OCI-LY7 (cell line): ENCODE measurements around the gene NGF. TPM values are rescaled to one million over a fixed set of nuclear protein-coding genes. Genes with fewer than 3 reads are reported as not detected.

ENCODE experiments used
- BruUV-seq: library from RNA; stranded (reverse); fragments of 400-500 nt; replicated peaks from 2 replicates; lab custom pipeline; 2021; lab: Mats Ljungman, UMichigan
- CTCF ChIA-PET: fragments of 300-600 bp; sonication (Branson Sonifier 250); formaldehyde crosslinking; loops from one replicate; lab custom pipeline; 2022; ENCODE audit warnings: antibody characterized with exemption; ENCODE audit not compliant: unreplicated experiment; lab: Charles Lee
- POLR2A ChIA-PET: fragments of 300-600 bp; sonication (Branson Sonifier 250); formaldehyde crosslinking; loops from one replicate; lab custom pipeline; 2022; ENCODE audit warnings: antibody characterized with exemption; lab: Charles Lee
- DNase-seq: peaks from one replicate; pipeline ENCODE4 v3.0.0-alpha.2; 2015; ENCODE audit warnings: low spot score
- H2AFZ ChIP-seq: fragments of 200-600 bp; sonication (generic), shearing (Covaris generic); 2 replicates; pipeline ENCODE4 v1.6.1; 2014; ENCODE audit warnings: mild to moderate bottlenecking, antibody characterized with exemption, low read length, moderate library complexity
- H3K27ac ChIP-seq: fragments of 200-600 bp; sonication (generic); 2 replicates; pipeline ENCODE4 v1.5.1; 2014; ENCODE audit warnings: mixed run types, low read depth, mild to moderate bottlenecking, moderate library complexity, low read length, inconsistent platforms; ENCODE audit not compliant: poor library complexity, severe bottlenecking
- H3K36me3 ChIP-seq: fragments of 200-600 bp; sonication (generic); 2 replicates; pipeline ENCODE4 v1.6.1; 2014; ENCODE audit warnings: mild to moderate bottlenecking, antibody characterized with exemption, low read length, moderate library complexity, mixed read lengths; ENCODE audit not compliant: insufficient read depth
- H3K4me1 ChIP-seq: fragments of 200-600 bp; sonication (generic); 2 replicates; pipeline ENCODE4 v1.5.1; 2014; ENCODE audit warnings: mild to moderate bottlenecking, low read length; ENCODE audit not compliant: insufficient read depth, poor library complexity, severe bottlenecking
- H3K4me2 ChIP-seq: fragments of 200-600 bp; sonication (generic); 2 replicates; pipeline ENCODE4 v1.6.1; 2014; ENCODE audit warnings: mild to moderate bottlenecking, low read length
- H3K4me3 ChIP-seq: fragments of 200-600 bp; sonication (generic); 2 replicates; pipeline ENCODE4 v1.5.1; 2014; ENCODE audit warnings: mild to moderate bottlenecking, low read depth, low read length; ENCODE audit not compliant: poor library complexity, severe bottlenecking
- H3K79me2 ChIP-seq: fragments of 200-600 bp; sonication (generic); 2 replicates; pipeline ENCODE4 v1.6.1; 2016; ENCODE audit warnings: low read depth, mild to moderate bottlenecking, low read length, moderate library complexity, mixed read lengths; ENCODE audit not compliant: insufficient read depth
- H3K9me2 ChIP-seq: fragments of 200-600 bp; sonication (generic); 2 replicates; pipeline ENCODE4 v1.6.1; 2016; ENCODE audit warnings: mild to moderate bottlenecking, low read length, mixed read lengths; ENCODE audit not compliant: insufficient read depth
- H3K9me3 ChIP-seq: fragments of 200-600 bp; sonication (generic); 2 replicates; pipeline ENCODE4 v1.6.1; 2014; ENCODE audit warnings: mild to moderate bottlenecking, mixed run types, low read length, mixed read lengths
- H4K20me1 ChIP-seq: fragments of 200-600 bp; sonication (generic); 2 replicates; pipeline ENCODE4 v1.6.1; 2014; ENCODE audit warnings: mild to moderate bottlenecking, antibody characterized with exemption, low read length, moderate library complexity, mixed read lengths; ENCODE audit not compliant: insufficient read depth
- CTCF ChIP-seq: fragments of 200-600 bp; sonication (generic); conservative IDR thresholded peaks from 2 replicates; pipeline ENCODE4 v1.5.1; 2014; ENCODE audit warnings: mild to moderate bottlenecking, antibody characterized with exemption, low read length, moderate library complexity, mixed read lengths
- EZH2phosphoT487 ChIP-seq: fragments of 200-600 bp; sonication (generic); IDR thresholded peaks from 2 replicates; pipeline ENCODE4 v1.6.1; 2018; ENCODE audit warnings: low read depth, borderline replicate concordance, mild to moderate bottlenecking, mixed run types, antibody characterized with exemption, low read length, moderate library complexity, mixed read lengths
- intact Hi-C: fragments of 100-400 bp; cut with micrococcal nuclease; formaldehyde crosslinking; loops from one replicate; pipeline ENCODE4 v1.10.0; 2022; ENCODE audit not compliant: unreplicated experiment
- total RNA-seq, 2 experiments: library from RNA; depleted of rRNA in 1 of 2; stranded (reverse); fragments of >200 nt in 1 of 2; shearing (Covaris generic) in 1 of 2; gene quantifications; 2 replicates each; pipeline ENCODE4 v1.2.3, GENCODE V29; 2014 to 2022

NGF gene
- total RNA-seq, 2 experiments from 2014 or later = not detected

GRCh38 chr1:115325874-115326273 is 12.2 kb downstream of the NGF start:
- TF ChIP-seq CTCF (no peak), EZH2phosphoT487 (no peak)

GRCh38 chr1:115324649-115325420 is 13.2 kb downstream of the NGF start:
- TF ChIP-seq CTCF (no peak), EZH2phosphoT487 (no peak)
- ChIA-PET POLR2A (no interaction called here), CTCF (no interaction called here)
- H3K4me3 ChIP-seq = no peak overlapping the region
- BruUV-seq = no TSS peak
- H3K79me2 ChIP-seq = no peaks in the 10 kb centered on the region
- no peak for DNase-seq
- no peaks in the 10 kb centered on the region for H3K9me2 ChIP-seq
- no peak overlapping the region for H3K4me2 ChIP-seq
- no peaks in the 10 kb centered on the region for H3K36me3 ChIP-seq
- intact Hi-C loops = no loop called here
- H2AFZ ChIP-seq = no peak overlapping the region
- no peaks in the 10 kb centered on the region for H4K20me1 ChIP-seq
- no peaks in the 10 kb centered on the region for H3K9me3 ChIP-seq
- no peak overlapping the region for H3K27ac ChIP-seq
- H3K4me1 ChIP-seq = no peaks in the 10 kb centered on the region

More at GRCh38 chr1:115325874-115326273, 12.2 kb downstream of the NGF start:
- Histone ChIP-seq H3K9me2 (no peaks in the 10 kb centered on the region), H3K4me3 (no peak overlapping the region), H4K20me1 (no peaks in the 10 kb centered on the region), H3K36me3 (no peaks in the 10 kb centered on the region), H3K4me1 (no peaks in the 10 kb centered on the region), H3K79me2 (no peaks in the 10 kb centered on the region), H3K9me3 (no peaks in the 10 kb centered on the region), H3K27ac (no peak overlapping the region), H2AFZ (no peak overlapping the region), H3K4me2 (no peak overlapping the region)
- ChIA-PET CTCF (no interaction called here), POLR2A (no interaction called here)
- no peak for DNase-seq
- no TSS peak for BruUV-seq
- intact Hi-C loops = no loop called here

- DNase-seq = no peak
- Histone ChIP-seq H3K9me2 (no peaks in the 10 kb centered on the region), H3K4me3 (no peak overlapping the region), H3K36me3 (no peaks in the 10 kb centered on the region), H3K4me1 (no peaks in the 10 kb centered on the region), H2AFZ (no peak overlapping the region), H4K20me1 (no peaks in the 10 kb centered on the region), H3K27ac (no peak overlapping the region), H3K79me2 (no peaks in the 10 kb centered on the region), H3K9me3 (no peaks in the 10 kb centered on the region), H3K4me2 (no peak overlapping the region)
- TF ChIP-seq CTCF (no peak), EZH2phosphoT487 (no peak)
- intact Hi-C loops = no loop called here
- ChIA-PET CTCF (no interaction called here), POLR2A (no interaction called here)
- BruUV-seq = no TSS peak
Observed at GRCh38 chr1:115323366-115324004, 14.6 kb downstream of the NGF start.
